Hypothalamus (tissue), 51 donors: ENCODE results near the gene KRTAP2-1.
"Not testable (repeated sequence)": the region's sequence is repeated elsewhere in the genome, so short reads cannot be mapped to it uniquely, and the experiment has no call there.

ENCODE experiments used
- DNase-seq, 51 donors: peaks; one replicate each; lab custom pipeline; 2025; lab: John Stamatoyannopoulos, UW

KRTAP2-1 gene

DNA sequence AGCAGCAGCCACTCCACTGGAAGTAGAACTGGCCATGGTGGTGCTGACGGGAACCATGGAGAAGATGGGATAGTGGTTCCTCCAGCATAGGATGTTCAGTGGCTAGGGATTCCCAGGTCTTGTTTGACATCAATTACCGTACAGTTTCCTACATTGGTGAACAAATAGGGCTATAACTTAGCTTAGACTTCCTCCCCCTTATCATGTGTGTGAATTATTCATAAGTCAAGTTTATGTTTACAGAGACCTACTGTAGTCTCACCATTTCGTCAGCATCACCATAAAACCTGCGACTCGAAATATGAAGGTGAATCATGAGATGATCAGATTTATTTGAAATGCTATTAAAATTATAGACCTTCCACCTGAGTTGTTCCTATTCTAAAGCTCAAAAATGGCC is 11.6 kb upstream of the KRTAP2-1 start:
- DNase-seq = no peak

DNA sequence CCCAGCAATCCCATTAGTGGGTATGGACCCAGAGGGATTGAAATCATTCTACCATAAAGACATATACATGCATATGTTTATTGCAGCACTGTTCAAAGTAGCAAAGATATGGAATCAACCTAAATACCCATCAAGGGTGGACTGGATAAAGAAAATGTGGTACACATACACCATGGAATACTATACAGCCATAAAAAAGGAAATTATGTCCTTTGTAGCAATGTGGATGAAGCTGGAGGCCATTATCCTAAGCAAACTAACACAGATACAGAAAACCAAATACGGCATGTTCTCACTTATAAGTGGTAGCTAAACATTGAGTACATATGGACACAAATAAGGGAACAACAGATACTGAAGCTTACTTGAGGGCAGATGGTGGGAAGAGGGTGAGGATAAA is 10.4 kb upstream of the KRTAP2-1 start:
- no peak for DNase-seq

DNA sequence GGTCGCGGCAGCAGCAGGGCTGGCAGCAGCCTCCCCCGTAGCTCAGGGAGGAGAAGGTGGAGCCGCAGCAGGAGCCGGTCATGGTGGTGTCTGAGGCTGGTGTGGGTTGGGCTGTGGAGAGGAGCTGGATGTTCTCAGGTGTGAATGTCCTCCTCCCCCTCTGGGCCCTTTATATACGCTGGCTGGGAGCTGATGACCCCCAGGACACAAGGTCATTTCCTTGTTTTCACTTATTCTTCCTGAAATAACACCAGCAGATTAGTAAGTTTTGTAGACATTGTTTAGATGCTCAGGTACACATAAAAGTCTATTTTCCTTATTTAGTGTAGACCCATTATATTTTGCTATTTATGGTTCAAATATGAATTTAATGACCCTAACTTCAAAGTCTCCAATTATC is 8.0 kb upstream of the KRTAP2-1 start, which contains the start of gene KRTAP2-2:
Gene KRTAP2-2 (minus strand): TSS at position 101 of the 400 bp plus-strand sequence. CDS start 19 bp downstream, at position 82.
- not testable (repeated sequence) for DNase-seq

DNA sequence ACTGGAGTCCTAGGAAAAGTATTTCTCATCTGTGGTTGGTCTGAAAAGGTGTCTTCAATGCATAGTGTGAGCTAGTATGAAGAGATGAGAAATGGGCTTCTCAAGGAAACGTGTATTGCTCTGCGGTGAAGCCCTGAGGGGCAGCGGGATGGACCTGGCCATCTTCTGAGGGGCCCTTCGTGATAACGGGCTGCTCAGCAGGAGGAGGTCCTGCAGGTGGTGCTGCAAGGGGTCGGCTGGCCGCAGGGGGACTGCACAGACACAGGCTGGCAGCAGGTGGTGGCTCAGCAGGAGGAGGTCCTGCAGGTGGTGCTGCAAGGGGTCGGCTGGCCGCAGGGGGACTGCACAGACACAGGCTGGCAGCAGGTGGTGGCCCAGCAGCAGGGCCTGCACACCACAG is 7.4 kb upstream of the KRTAP2-1 start:
- DNase-seq = not testable (repeated sequence)

DNA sequence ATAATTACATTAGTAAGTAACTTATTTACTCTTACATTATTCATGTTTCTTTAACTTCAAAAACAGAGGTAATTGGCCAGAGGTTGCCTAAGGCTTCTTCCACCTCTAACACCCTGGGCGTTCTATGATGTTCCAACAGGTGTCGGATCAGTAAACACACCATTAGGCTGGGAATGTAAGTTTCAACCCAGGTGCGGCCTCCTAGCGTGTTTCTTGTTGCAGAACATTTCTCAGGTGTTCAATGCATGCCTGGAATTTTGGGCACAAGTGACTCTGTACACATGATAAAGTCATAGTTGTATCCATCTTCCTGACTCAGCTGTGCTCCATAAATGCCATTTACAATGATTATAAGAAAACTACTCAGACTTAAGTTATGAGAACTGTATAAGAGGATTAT is 6.9 kb upstream of the KRTAP2-1 start:
- no peak for DNase-seq

DNA sequence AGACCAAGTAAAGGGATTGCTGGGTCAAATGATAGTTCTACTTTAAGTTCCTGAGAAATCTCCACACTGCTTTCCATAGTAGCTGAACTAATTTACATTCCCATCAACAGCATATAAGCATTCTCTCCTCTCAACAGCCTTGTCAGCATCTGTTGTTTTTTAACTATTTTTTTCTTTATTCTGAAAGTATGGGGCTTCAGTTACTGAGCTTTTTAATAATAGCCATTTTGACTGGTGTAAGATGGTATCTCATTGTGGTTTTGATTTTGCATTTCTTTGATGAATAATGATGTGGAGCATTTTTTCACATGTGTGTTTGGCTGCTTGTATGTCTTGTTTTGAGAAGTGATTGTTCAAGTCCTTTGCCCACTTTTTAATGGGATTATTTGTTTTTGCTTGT is 5.5 kb upstream of the KRTAP2-1 start:
- no peak for DNase-seq

DNA sequence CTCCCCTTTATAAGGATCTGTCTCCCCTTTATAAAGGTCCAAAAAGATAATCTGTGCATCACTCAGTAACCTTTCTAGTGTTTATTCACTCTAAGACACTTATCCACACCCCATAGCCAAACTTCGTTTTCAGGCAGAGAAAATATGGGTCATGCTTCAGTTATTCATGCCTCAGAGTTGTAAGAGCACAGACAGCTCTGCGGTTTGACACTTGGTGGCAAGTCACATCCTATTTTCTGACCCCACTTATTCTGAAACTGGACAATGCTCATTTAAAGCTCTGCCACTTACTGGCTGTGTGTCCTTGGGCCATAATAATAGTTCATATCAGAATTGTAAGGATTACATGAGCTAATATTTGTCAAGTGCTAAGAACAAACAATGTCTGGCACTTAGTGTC is 2.0 kb upstream of the KRTAP2-1 start:
- DNase-seq = no peak

DNA sequence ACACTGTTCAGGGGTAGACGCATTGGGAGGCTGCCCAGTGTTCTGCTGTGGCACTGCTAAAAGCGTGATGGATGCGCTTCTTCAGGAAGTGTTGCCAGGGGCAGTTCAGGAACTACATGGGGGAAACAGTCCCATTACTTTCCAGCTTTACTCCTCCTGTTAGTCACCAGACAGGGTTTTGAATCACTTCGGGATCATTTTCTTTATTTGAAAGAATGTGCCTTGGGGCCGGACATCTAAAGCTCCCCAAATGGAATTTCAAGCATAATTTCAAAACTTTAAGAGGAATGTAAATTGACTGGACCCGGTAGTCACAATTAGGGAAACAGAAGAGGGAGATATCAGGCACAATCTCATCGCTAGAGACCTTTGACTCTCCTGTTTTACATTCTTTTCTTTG is 1.3 kb upstream of the KRTAP2-1 start:
- DNase-seq = no peak

DNA sequence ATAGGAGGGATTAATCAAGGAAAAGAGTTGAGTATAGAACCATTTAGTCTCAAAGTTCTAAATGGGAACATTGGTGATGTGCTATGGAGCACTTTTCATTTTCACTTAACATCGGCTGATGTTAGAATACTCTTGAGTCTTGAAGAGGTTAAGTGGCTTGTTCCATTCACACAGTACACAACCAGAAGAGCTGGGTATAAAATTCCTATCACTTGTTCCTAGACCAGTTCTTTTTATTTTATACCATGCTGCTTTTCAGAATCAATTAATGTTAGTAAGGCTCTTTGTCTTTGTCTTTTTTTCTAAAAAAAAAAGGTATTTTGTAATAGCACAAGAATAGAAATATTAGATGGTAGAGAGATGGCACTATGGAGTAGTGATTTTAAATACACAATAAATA is 4.2 kb downstream of the KRTAP2-1 start:
- no peak for DNase-seq

DNA sequence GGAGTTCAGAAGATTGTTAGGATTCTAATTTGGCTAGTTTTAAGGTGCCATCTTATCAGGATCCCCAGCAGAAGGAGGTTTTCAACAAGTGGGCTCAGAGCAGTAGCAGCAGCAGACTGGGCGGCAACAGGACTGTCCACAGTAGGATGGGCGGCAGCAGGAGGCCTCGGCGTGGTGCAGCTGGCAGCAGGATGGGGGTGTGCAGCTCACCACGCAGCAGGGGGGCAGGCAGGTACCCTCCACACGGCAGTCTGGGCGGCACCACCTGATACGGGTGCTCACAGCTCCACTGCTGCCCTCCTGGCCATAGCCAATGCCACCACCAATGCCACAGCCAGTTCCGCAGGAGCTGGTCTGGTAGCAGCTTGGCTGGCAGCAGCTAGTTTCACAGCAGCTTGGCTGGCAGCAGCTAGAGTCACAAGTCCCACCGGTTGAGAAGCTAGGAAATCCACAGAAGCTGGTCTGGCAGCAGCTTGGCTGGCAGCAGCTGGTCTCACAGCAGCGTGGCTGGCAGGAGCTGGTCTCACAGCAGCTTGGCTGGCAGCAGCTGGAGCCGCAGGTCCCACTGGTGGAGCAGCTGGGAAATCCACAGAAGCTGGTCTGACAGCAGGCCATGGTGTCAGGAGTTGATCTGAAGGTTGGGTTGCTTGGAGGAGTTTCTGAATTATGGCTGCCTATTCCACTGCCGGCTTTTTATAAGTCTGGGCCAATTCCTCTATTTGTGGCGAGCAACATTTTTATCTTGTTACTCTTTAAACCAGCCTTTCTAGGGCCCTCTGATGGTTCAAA is 6.1 kb downstream of the KRTAP2-1 start, which contains the start of gene KRTAP1-1:
Gene KRTAP1-1 (minus strand): TSS at position 668 of the 789 bp plus-strand sequence. CDS start 53 bp downstream, at position 615.
- DNase-seq = peak in 2 of 51 donors; percentile 1 to 9

DNA sequence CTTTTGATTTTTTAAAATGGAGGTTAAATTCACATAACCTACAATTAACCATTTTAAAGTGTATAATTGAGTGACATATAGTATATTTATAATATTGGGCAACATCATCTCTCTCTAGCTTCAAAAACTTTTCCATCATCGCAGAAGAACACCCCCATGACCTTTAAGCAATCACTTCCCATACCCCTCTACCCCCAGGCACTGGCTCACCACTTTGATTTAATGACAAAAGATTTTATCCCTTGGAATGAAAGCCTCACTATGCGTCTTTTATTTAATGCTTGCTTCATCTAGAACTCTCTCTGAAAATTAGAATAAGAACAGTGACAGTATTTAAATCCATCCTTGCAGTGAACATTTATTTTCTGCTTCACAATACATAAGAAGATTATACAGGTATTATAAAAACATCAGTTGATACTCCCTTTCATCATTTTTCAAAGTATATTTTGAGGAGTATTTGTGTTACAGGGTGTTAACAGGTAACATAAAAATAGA is 9.2 kb downstream of the KRTAP2-1 start:
- no peak for DNase-seq

DNA sequence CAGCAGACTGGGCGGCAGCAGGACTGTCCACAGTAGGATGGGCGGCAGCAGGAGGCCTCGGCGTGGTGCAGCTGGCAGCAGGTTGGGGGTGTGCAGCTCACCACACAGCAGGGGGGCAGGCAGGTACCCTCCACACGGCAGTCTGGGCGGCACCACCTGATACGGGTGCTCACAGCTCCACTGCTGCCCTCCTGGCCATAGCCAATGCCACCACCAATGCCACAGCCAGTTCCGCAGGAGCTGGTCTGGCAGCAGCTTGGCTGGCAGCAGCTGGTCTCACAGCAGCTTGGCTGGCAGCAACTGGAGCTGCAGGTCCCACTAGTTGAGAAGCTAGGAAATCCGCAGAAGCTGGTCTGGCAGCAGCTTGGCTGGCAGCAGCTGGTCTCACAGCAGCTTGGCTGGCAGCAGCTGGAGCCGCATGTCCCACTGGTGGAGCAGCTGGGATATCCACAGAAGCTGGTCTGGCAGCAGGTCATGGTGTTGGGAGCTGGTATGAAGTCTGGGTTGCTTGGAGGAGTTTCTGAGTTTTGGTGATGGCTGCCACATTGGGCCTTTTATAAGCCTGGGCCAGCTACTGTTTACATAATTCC is 12.7 kb downstream of the KRTAP2-1 start, which contains the start of gene KRTAP1-3:
Gene KRTAP1-3 (minus strand): TSS at position 529 of the 590 bp plus-strand sequence. CDS start 53 bp downstream, at position 476.
- not testable (repeated sequence) for DNase-seq

DNA sequence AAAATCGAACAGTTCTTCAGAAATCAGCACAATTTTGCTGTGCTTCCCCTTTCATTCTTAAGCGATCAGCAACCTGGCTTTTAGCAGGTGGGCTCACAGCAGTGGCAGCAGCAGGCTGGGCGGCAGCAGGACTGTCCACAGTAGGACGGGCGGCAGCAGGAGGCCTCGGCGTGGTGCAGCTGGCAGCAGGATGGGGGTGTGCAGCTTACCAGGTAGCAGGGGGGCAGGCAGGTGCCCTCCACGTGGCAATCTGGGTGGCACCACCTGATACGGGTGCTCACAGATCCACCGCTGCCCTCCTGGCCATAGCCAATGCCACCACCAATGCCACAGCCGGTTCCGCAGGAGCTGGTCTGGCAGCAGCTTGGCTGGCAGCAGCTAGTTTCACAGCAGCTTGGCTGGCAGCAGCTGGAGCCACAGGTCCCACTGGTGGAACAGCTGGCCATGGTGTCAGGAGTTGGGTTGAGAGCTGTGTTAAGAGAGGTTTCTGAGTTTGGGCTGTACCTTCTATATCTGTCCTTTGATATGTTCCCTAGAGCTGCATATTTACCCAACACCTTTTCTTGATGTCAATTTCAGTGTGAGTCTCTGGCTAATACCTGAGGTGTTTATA is 17.4 kb downstream of the KRTAP2-1 start, which contains the start of gene KRTAP1-4:
Gene KRTAP1-4 (minus strand): TSS at position 563 of the 613 bp plus-strand sequence. CDS start 117 bp downstream, at position 446.
- no peak for DNase-seq

DNA sequence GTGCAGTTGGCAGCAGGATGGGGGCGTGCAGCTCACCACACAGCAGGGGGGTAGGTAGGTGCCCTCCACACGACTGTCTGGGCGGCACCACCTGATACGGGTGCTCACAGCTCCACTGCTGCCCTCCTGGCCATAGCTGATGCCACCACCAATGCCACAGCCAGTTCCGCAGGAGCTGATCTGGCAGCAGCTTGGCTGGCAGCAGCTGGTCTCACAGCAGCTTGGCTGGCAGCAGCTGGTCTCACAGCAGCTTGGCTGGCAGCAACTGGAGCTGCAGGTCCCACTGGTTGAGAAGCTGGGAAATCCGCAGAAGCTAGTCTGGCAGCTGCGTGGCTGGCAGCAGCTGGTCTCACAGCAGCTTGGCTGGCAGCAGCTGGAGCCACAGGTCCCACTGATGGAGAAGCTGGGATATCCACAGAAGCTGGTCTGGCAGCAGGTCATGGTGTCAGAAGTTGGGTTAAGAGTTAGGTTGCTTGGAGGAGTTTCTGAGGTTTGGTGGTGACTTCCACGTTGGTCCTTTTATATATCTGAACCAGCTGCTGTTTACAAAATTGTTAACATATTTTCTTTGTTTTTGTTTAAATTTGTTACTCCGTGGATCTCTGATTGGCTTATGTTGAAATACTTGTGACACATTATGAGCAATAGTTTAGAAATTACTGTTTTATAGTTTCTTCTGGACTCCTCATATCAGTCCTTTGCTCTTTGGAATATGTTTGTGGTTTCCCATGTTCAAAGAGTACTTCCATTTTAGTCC is 20.2 kb downstream of the KRTAP2-1 start, which contains the start of gene KRTAP1-5:
Gene KRTAP1-5 (minus strand): TSS at position 494 of the 757 bp plus-strand sequence. CDS start 53 bp downstream, at position 441.
- no peak for DNase-seq

DNA sequence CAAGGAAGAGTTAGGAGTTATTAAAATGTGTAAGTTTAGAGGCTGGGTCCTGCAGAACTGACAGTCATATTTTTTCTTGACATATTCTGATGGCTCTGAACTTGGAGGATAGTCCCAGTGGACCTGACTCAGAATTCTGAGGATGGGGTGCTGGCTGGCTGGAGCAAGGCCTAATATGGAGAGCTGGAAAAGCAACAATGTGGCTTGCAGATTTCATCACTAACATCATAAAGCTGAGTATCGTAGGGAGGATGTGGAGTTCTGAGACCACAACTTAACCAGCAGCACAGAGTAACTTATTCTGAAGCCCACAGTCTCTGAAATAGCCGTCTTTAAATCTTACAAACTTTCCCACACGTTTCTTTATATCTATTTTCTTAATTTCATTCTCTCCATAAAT is 22.4 kb downstream of the KRTAP2-1 start:
- no peak for DNase-seq

DNA sequence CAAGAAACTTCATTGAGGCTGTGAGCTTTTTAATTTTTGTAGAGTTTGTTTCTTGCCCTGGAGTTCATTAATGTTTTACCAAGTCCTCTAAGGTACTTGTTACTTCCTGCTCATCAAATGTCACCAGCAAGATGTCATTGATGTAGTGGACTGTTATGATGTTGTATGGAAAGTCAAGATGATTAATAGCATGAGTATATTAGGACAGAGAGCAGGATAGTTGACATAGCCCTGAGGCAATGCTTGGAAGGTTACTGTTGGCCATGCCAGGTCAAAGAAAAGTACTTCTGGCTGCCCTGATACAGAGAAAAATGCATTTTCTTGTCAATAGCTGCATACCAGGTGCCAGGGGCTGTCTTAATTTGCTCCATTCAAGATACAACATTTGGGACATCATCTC is 26.8 kb downstream of the KRTAP2-1 start:
- DNase-seq = no peak

DNA sequence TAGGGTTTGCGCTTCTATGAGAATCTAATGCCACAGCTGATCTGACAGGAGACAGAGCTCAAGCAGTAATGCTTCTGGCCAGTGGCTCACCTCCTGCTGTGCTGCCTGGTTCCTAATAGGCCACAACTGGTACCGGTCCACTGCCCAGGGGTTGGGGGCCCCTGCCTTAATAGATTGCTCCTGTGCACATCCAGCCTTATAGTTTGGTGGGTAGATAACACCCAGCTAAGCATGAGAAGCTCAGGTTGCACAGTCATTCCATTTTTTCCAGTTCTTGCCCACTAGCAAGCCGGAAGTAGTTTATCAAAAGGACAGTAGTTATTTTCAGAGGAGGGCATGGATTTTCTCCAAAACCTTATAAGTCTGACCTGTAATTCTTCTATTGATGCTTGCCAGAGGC is 27.7 kb downstream of the KRTAP2-1 start:
- no peak for DNase-seq

DNA sequence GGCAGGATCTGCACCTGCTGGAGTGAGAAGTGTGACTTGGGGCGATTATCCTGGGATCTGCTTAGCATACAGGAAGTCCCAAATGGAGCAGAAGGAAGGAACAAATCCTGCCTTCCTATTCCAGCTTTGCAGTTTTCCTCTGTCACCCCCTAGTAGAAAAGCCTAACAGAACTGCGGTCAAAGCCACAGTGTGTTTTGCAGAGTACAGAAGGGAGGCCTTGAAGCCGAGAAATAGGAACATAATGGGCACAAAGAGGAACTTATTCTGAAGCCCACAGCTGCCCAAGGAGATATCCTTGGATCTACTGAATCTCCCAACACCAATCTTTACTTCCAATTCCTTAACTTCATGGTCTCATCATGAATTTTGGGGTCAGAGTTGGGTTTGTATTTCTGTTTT is 28.6 kb downstream of the KRTAP2-1 start:
- DNase-seq = no peak

DNA sequence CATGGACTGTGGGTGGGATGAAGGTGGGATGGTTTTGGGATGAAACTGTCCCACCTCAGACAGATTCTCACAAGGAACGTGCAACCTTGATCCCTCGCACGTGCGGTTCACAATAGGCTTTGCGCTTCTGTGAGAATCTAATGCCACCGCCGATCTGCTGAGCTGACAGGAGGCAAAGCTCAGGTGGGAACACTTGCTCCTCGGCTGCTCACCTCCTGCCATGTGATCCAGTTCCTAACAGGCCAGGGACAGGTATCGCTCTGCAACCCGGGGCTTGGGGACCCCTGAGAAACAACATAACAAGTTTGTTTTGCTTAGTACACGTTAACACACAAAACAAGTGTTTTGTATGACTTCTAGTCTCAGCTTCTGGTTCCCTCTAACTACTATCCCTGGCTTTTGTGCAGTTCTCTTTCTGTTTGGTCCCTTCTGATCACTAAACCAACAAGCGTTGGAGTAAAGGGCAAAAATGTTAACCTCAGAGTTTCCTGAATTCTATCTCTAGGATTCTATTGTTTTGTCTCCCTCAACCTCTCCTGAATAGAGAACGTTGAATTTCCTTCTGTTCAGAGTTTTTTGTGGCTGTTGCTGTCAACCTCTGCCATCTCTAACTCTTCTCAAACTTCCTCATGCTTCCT is 30.4 kb downstream of the KRTAP2-1 start:
- DNase-seq = no peak

DNA sequence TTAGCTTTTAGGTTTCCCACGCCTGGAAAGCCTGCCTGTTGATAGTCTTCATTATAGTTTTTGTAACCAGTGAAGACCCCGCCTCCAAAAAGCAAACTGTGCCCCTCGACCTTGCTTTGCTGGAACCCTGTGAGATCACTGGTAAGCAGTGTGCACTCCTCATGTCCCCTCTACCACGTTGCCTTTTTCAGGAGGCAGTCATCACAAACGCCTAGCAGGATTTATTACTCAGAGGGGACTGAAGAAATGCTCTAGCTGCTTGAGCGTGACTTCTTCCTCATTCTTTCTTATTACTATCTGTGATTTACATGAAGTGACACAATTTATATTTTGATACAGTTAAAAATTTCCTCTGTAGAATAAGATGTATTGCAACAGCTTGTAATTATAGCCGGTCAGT is 31.7 kb downstream of the KRTAP2-1 start:
- no peak for DNase-seq
